ENCODE measurements around the gene TACC2.

DNA sequence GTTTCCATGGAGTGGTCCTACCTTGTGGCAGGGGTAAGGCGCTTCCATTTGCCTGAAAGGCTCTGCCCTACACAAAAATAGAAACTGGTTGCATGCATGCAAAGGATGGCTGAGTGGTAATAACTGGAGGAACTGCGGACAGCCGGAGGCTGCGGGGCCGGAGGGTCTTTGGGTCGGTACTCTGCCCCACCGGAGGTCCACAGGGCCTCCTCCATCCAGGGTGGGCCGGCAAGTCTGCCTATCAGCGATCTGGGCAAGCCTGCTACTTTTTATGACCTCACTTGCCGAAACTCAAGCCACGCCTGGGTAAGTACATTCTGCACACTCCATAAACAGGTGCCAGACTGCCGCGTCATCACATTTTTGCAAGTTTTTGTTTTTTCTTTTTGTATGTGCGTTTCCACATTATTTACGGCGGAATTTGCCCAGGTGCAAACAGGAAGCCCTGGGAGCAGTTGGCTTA, 30.0 kb downstream of the TACC2 start:
- TF ChIP-seq, protein P1, sequence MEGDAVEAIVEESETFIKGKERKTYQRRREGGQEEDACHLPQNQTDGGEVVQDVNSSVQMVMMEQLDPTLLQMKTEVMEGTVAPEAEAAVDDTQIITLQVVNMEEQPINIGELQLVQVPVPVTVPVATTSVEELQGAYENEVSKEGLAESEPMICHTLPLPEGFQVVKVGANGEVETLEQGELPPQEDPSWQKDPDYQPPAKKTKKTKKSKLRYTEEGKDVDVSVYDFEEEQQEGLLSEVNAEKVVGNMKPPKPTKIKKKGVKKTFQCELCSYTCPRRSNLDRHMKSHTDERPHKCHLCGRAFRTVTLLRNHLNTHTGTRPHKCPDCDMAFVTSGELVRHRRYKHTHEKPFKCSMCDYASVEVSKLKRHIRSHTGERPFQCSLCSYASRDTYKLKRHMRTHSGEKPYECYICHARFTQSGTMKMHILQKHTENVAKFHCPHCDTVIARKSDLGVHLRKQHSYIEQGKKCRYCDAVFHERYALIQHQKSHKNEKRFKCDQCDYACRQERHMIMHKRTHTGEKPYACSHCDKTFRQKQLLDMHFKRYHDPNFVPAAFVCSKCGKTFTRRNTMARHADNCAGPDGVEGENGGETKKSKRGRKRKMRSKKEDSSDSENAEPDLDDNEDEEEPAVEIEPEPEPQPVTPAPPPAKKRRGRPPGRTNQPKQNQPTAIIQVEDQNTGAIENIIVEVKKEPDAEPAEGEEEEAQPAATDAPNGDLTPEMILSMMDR (IDR thresholded peaks at IDR 0.05): no peak
- TF ChIP-seq POLR2A (IDR thresholded peaks at IDR 0.05): no peak

Data from lower leg skin (tissue), 3 donors.